Thoracic aorta (tissue), 2 donors: Measurements from ENCODE around the gene NECTIN1. TPM values are rescaled to one million over a fixed set of nuclear protein-coding genes. Genes with fewer than 3 reads are reported as not detected.

Source experiments
- ATAC-seq: fragments of 150-250 bp; one replicate; pipeline ENCODE4 v1.8.0; 2017; ENCODE audit warnings: low read depth; ENCODE audit not compliant: insufficient number of reproducible peaks, low FRiP score
- DNase-seq: peaks from one replicate; pipeline ENCODE4 v3.0.0-alpha.2; 2020; ENCODE audit warnings: low spot score
- H3K27ac ChIP-seq, 2 donors: fragments of 200-600 bp; sonication (generic); 1 replicate in 1 of 2; 2 replicates in 1 of 2; pipeline ENCODE4 v1.5.1; 2016; ENCODE audit warnings: mild to moderate bottlenecking in 2 of 2, moderate library complexity in 2 of 2
- H3K27me3 ChIP-seq: fragments of 200-600 bp; sonication (generic); replicated peaks from 2 replicates; pipeline ENCODE4 v1.6.0; 2016; ENCODE audit warnings: mild to moderate bottlenecking; ENCODE audit not compliant: insufficient read depth
- H3K36me3 ChIP-seq: fragments of 200-600 bp; sonication (generic); one replicate; pipeline ENCODE4 v1.5.1; 2016
- H3K4me1 ChIP-seq, 2 donors: fragments of 200-600 bp; sonication (generic); 1 replicate in 1 of 2; 2 replicates in 1 of 2; pipeline versions ENCODE4 v1.5.1 to v1.6.0; 2016; ENCODE audit warnings: low read depth in 2 of 2, mild to moderate bottlenecking in 1 of 2; ENCODE audit not compliant: control insufficient read depth in 1 of 2
- H3K4me3 ChIP-seq: fragments of 200-600 bp; sonication (generic); 2 replicates; pipeline ENCODE4 v1.5.1; 2016; ENCODE audit warnings: mild to moderate bottlenecking
- H3K9me3 ChIP-seq: fragments of 200-600 bp; sonication (generic); 2 replicates; pipeline ENCODE4 v1.5.1; 2016
- CTCF ChIP-seq: fragments of 200-600 bp; sonication (generic); IDR thresholded peaks from one replicate; pipeline ENCODE4 v1.5.1; 2019; ENCODE audit warnings: antibody characterized with exemption
- total RNA-seq, 2 donors: library from RNA; depleted of rRNA; stranded (reverse); fragments of >200 nt; gene quantifications; one replicate each; pipeline versions ENCODE4 v1.1.0 to v1.2.3, GENCODE V29; 2016

The NECTIN1 gene
- total RNA-seq, 2 donors from 2014 or later = 4.2 to 4.4 TPM

GRCh38 chr11:119765628-119766027 is 36.6 kb upstream of the NECTIN1 start:
- H3K4me1 ChIP-seq = peaks cover 0 to 5% of the 10 kb centered on the region in 2 donors
- H3K9me3 ChIP-seq = no peaks in the 10 kb centered on the region
- no peak for TF ChIP-seq CTCF
- no peaks in the 10 kb centered on the region for H3K27me3 ChIP-seq
- no peak overlapping the region for H3K27ac ChIP-seq
- no peaks in the 10 kb centered on the region for H3K36me3 ChIP-seq
- DNase-seq (no peak), ATAC-seq (no peak)
- H3K4me3 ChIP-seq = no peak overlapping the region

- TF ChIP-seq CTCF = no peak
- H3K36me3 ChIP-seq = no peaks in the 10 kb centered on the region
- DNase-seq (no peak), ATAC-seq (peak; percentile 81)
- H3K27me3 ChIP-seq = no peaks in the 10 kb centered on the region
- no peak overlapping the region for H3K27ac ChIP-seq
- H3K4me3 ChIP-seq = no peak overlapping the region
- H3K4me1 ChIP-seq = peaks cover 0 to 5% of the 10 kb centered on the region in 2 donors
- no peaks in the 10 kb centered on the region for H3K9me3 ChIP-seq
Observed at GRCh38 chr11:119764108-119764868, 35.3 kb upstream of the NECTIN1 start.

GRCh38 chr11:119763071-119763728 is 34.2 kb upstream of the NECTIN1 start:
- DNase-seq = no peak
- TF ChIP-seq CTCF = no peak
- H3K4me3 ChIP-seq = no peak overlapping the region
- ATAC-seq = no peak
- peaks cover 0 to 5% of the 10 kb centered on the region in 2 donors for H3K4me1 ChIP-seq
- H3K36me3 ChIP-seq = no peaks in the 10 kb centered on the region
- no peaks in the 10 kb centered on the region for H3K27me3 ChIP-seq
- H3K9me3 ChIP-seq = no peaks in the 10 kb centered on the region
- no peak overlapping the region for H3K27ac ChIP-seq

- Histone ChIP-seq H3K36me3 (no peaks in the 10 kb centered on the region), H3K9me3 (no peaks in the 10 kb centered on the region), H3K27me3 (no peaks in the 10 kb centered on the region), H3K4me3 (no peak overlapping the region), H3K27ac (no peak overlapping the region), H3K4me1 (peaks cover 0 to 5% of the 10 kb centered on the region in 2 donors)
- no peak for DNase-seq
- no peak for ATAC-seq
- no peak for TF ChIP-seq CTCF
Observed at GRCh38 chr11:119759747-119760412, 30.9 kb upstream of the NECTIN1 start.

GRCh38 chr11:119759324-119759723 is 30.3 kb upstream of the NECTIN1 start:
- no peaks in the 10 kb centered on the region for H3K27me3 ChIP-seq
- DNase-seq = no peak
- no peak overlapping the region for H3K4me3 ChIP-seq
- ATAC-seq = no peak
- no peak for TF ChIP-seq CTCF
- no peaks in the 10 kb centered on the region for H3K36me3 ChIP-seq
- H3K27ac ChIP-seq = no peak overlapping the region
- no peaks in the 10 kb centered on the region for H3K9me3 ChIP-seq
- peaks cover 0 to 5% of the 10 kb centered on the region in 2 donors for H3K4me1 ChIP-seq
